ENCODE data around the gene GPI. TPM values are rescaled to one million over a fixed set of nuclear protein-coding genes. Genes with fewer than 3 reads are reported as not detected.
A peak's percentile ranks its signal among the peaks of the same experiment; 100 is the strongest.

The GPI gene
- total and polyA plus RNA-seq, 10 donors = 57.5 to 257 (median 161) TPM

- peaks cover 0 to 35% (median 17%) of the 10 kb centered on the region in 6 donors for H3K36me3 ChIP-seq
- H3K4me1 ChIP-seq = peaks cover 0 to 36% (median 15%) of the 10 kb centered on the region in 6 donors
- peak within 1 kb of the TSS; percentile 72 to 98 (median 94) for H3K4me3 ChIP-seq
- intact Hi-C loops (cut with DNase I; ENCODE audit: low total_unique reads) = no loop called here
- H3K9me3 ChIP-seq = no peaks in the 10 kb centered on the region
- 0 to 1% (median 1%) methylated on average over 36 to 69 of the region's 69 CpGs for WGBS, 5 donors
- no peaks in the 10 kb centered on the region for H3K27me3 ChIP-seq (replicated peaks in 1 of 7)
- peak; percentile 97 for DNase-seq
- TF ChIP-seq CTCF (IDR thresholded peaks at IDR 0.05 in 8 of 11, conservative IDR thresholded peaks at IDR 0.05 in 3 of 11) (peak in 2 of 11 experiments; percentile 3 to 13), POLR2A (IDR thresholded peaks at IDR 0.05) (peak in 2 of 3 donors; percentile 31 to 51), POLR2AphosphoS5 (IDR thresholded peaks at IDR 0.05) (peak; percentile 93 to 95 (median 93))
- peak within 1 kb of the TSS in 7 of 8 donors; percentile 60 to 85 (median 75) for H3K27ac ChIP-seq
Observed at GRCh38 chr19:34404109-34404909, 39.3 kb downstream of the GPI start, which contains the start of gene PDCD2L. Gene PDCD2L (plus strand): TSS chr19:34404399. CDS start chr19:34404431, 32 bp downstream.

- TF ChIP-seq POLR2AphosphoS5 (IDR thresholded peaks at IDR 0.05) (no peak), POLR2A (IDR thresholded peaks at IDR 0.05) (no peak), CTCF (IDR thresholded peaks at IDR 0.05 in 8 of 11, conservative IDR thresholded peaks at IDR 0.05 in 3 of 11) (no peak)
- Histone ChIP-seq H3K27ac (no peak overlapping the region), H3K36me3 (peaks cover 0 to 34% (median 3%) of the 10 kb centered on the region in 6 donors), H3K4me1 (peaks cover 0 to 46% (median 15%) of the 10 kb centered on the region in 6 donors), H3K27me3 (replicated peaks in 1 of 7) (no peaks in the 10 kb centered on the region), H3K9me3 (no peaks in the 10 kb centered on the region), H3K4me3 (no peak overlapping the region)
- intact Hi-C loops (cut with DNase I; ENCODE audit: low total_unique reads) = no loop called here
- WGBS, 5 donors = 88 to 95% (median 90%) methylated on average over 13 of the region's 13 CpGs
- peak; percentile 23 for DNase-seq
Observed at GRCh38 chr19:34405892-34406660, 41.1 kb downstream of the GPI start.

- no peaks in the 10 kb centered on the region for H3K9me3 ChIP-seq
- H3K4me3 ChIP-seq = no peak overlapping the region
- H3K27me3 ChIP-seq (replicated peaks in 1 of 7) = no peaks in the 10 kb centered on the region
- DNase-seq = peak; percentile 24
- WGBS, 5 donors = 84 to 93% (median 90%) methylated on average over 8 of the region's 8 CpGs
- intact Hi-C loops (cut with DNase I; ENCODE audit: low total_unique reads) = no loop called here
- H3K27ac ChIP-seq = no peak overlapping the region
- peaks cover 0 to 45% (median 15%) of the 10 kb centered on the region in 6 donors for H3K4me1 ChIP-seq
- peaks cover 0 to 48% (median 11%) of the 10 kb centered on the region in 6 donors for H3K36me3 ChIP-seq
- no peak for TF ChIP-seq CTCF (IDR thresholded peaks at IDR 0.05 in 8 of 11, conservative IDR thresholded peaks at IDR 0.05 in 3 of 11)
- no peak for TF ChIP-seq POLR2A (IDR thresholded peaks at IDR 0.05)
- no peak for TF ChIP-seq POLR2AphosphoS5 (IDR thresholded peaks at IDR 0.05)
Observed at GRCh38 chr19:34408411-34408810, 43.4 kb downstream of the GPI start.
